ENCODE data around the gene ZNF480.

DNA sequence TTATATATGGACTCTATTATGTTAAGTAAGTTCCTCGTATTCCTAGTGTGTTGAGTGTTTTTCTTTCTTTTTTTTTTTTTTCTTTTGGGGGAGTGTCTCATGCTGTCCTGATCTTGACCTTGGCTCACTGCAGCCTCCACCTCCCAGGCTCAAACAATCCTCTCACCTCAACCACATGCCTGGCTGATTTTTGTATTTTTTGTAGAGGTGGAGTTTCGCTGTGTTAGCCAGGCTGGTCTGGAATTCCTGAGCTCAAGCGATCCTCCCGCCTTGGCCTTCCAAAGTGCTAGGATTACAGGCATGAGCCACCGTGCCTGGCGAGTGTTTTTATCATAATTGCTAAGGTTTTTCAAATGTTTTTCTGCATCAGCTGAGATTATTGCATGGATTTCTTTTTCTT, 10.7 kb upstream of the ZNF480 start:
- TF ChIP-seq POLR2A (IDR thresholded peaks at IDR 0.05; ENCODE audit: low read length): no peak
- no peak for TF ChIP-seq GATA1 (IDR thresholded peaks at IDR 0.05; ENCODE audit: low read depth, low read length)
